ENCODE data around the gene CACNA1H.
A peak's percentile ranks its signal among the peaks of the same experiment; 100 is the strongest.

DNA sequence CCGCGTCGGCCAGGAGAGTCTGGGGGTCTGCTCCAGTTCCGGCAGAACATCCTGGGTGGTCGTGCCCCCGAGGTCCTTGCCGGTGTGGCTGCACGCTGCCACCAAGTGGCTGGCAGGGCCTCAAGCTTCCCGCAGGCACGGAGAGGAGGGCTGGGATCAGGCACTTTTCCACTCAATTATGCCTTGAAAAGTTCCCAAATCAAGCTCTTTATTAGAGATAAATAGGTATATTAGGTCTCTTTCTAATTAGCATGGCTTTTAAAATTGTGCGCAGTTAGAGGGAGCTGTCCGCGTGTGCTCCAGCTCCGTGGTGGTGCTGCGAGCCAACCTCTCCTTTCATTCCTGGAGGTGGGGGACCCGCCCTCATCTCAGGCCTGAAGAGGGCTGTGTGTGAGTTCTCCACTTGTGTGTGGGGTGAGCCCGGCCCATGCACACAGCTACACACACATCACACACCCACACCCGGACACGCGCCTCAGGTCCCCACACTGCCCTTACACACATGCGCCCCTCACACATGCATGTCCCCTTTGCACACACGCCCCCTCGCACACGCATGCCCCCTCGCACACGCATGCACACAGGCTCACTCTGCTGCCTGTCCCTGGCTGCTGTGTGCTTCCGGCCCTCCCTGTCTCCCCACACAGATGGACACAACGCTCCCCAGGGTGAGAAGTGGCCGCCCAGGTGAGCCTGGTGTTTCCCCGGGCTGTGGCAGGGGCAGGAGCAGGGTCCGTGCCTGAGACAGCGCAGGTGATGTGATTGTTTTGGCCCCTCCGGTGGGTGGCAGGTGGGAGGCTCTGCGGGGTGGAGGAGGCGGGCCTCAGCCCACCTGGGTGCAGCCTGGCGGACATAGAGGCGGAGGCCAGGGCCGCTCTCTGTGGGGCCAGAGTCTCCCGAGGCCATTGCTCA is 28.8 kb downstream of the CACNA1H start:
- TF ChIP-seq, protein P1, sequence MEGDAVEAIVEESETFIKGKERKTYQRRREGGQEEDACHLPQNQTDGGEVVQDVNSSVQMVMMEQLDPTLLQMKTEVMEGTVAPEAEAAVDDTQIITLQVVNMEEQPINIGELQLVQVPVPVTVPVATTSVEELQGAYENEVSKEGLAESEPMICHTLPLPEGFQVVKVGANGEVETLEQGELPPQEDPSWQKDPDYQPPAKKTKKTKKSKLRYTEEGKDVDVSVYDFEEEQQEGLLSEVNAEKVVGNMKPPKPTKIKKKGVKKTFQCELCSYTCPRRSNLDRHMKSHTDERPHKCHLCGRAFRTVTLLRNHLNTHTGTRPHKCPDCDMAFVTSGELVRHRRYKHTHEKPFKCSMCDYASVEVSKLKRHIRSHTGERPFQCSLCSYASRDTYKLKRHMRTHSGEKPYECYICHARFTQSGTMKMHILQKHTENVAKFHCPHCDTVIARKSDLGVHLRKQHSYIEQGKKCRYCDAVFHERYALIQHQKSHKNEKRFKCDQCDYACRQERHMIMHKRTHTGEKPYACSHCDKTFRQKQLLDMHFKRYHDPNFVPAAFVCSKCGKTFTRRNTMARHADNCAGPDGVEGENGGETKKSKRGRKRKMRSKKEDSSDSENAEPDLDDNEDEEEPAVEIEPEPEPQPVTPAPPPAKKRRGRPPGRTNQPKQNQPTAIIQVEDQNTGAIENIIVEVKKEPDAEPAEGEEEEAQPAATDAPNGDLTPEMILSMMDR (IDR thresholded peaks at IDR 0.05; ENCODE audit: low read depth, low read length), result peak; percentile 22; the same call in 1 of the 2 replicates
- TF ChIP-seq EZH2phosphoT487 (IDR thresholded peaks at IDR 0.05; ENCODE audit: low read depth), result no peak

All from OCI-LY3 (cell line).